ENCODE measurements around the gene TRMU. TPM values are rescaled to one million over a fixed set of nuclear protein-coding genes. Genes with fewer than 3 reads are reported as not detected.

The TRMU gene
- total and polyA plus RNA-seq, 2 of the 8 experiments (the other 6 are each of a cell fraction or from before 2014, with no cell fraction given) = 43.4 to 70.6 TPM

- TF ChIP-seq CHD7 (IDR thresholded peaks at IDR 0.05; ENCODE audit: insufficient replicate concordance, low read length) (no peak), RNF2 (IDR thresholded peaks at IDR 0.05; ENCODE audit: borderline replicate concordance, low read depth, low read length, missing control alignments, poor library complexity, severe bottlenecking) (no peak), PHF8 (conservative IDR thresholded peaks at IDR 0.05; ENCODE audit: low read depth, low read length) (no peak), JUND (IDR thresholded peaks at IDR 0.05; ENCODE audit: low read length) (no peak), CHD2 (IDR thresholded peaks at IDR 0.05; ENCODE audit: low read length) (no peak)
- TF ChIP-seq, protein P1, sequence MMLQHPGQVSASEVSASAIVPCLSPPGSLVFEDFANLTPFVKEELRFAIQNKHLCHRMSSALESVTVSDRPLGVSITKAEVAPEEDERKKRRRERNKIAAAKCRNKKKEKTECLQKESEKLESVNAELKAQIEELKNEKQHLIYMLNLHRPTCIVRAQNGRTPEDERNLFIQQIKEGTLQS (IDR thresholded peaks at IDR 0.05; ENCODE audit: insufficient read depth, low read depth, low read length) = no peak
Observed at GRCh38 chr22:46378426-46379065, 43.0 kb downstream of the TRMU start (continued).
